AG04449 (cell line): ENCODE results near the gene TGFBR3.
"Not testable (repeated sequence)": the region's sequence is repeated elsewhere in the genome, so short reads cannot be mapped to it uniquely, and the experiment has no call there.

ENCODE experiments used
- CTCF ChIA-PET: fragments of 350-600 bp; formaldehyde crosslinking; extraction: SDS; loops from one replicate; lab custom pipeline; 2021; ENCODE audit warnings: antibody characterized with exemption; lab: Yijun Ruan, JAX
- POLR2A ChIA-PET: fragments of 400-600, 350-600 bp; formaldehyde crosslinking; extraction: SDS; loops from one replicate; lab custom pipeline; 2020; ENCODE audit warnings: antibody characterized with exemption, inconsistent platforms; lab: Yijun Ruan, JAX
- DNase-seq: peaks from one replicate; pipeline ENCODE4 v3.0.0-alpha.2; 2010; ENCODE audit warnings: low read depth, low spot score
- H3K4me3 ChIP-seq: 2 replicates; pipeline ENCODE4 v1.5.1; 2011; ENCODE audit warnings: low read depth, mild to moderate bottlenecking, control low read depth, low read length
- CTCF ChIP-seq: IDR thresholded peaks from one replicate; pipeline ENCODE4 v1.5.1; 2011; ENCODE audit warnings: mild to moderate bottlenecking, moderate library complexity, low read length, control low read depth, inconsistent platforms; ENCODE audit not compliant: insufficient read depth; ENCODE audit errors: missing control alignments

Gene TGFBR3

DNA sequence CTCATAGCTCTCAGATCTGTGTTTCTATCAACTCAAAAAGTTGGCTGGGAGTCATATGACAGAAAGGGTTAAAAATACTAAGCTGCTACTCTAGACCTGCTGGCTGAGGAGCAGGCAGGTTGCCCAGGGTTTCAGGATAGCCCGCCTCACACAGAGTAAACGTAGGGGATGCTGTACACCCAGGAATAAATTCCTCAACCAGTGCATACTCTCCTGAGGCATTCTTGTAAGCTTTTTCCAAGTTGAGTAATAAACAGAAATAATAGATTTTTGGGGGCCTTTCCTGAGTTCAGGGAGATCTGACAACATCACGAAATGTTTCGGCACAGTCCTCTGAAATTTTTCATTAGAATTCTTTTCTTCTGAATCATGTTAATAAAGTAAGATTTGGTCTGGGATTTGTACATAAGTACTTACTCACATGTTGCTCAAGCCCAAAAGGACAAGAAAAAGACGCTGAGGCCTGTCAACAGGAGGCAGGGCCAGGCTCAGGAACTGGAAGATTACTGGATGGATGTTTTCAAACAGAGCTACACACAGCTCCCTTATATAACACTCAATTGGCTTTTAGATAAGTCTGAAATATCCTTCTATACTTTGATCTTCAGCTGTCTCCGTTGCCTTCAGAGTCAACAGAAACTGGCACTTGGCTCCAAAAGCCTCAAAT, 41.0 kb downstream of the TGFBR3 start:
- ChIA-PET POLR2A (interaction anchor here (0.7 to 1.8 kb wide), 3 partner anchors 39 to 145 kb away, joined by 3 to 5 read pairs (median 3); partner anchors contain the start of gene TGFBR3), CTCF (interaction anchor here (0.8 to 2.0 kb wide), 7 partner anchors 10 to 332 kb away, joined by 3 to 6 read pairs (median 4); no protein-coding TSS in a partner anchor)
- no peak for TF ChIP-seq CTCF
- no peak overlapping the region for H3K4me3 ChIP-seq
- peak; percentile 95 for DNase-seq

GRCh38 chr1:91843843-91844242, 42.1 kb downstream of the TGFBR3 start:
- DNase-seq = no peak
- CTCF ChIA-PET = interaction anchor here (1.8 kb wide), 1 partner anchor 14 kb away, joined by 6 read pairs; no protein-coding TSS in a partner anchor
- POLR2A ChIA-PET = no interaction called here

GRCh38 chr1:91842563-91842962, 43.4 kb downstream of the TGFBR3 start:
- H3K4me3 ChIP-seq = no peak overlapping the region
- no peak for DNase-seq
- ChIA-PET CTCF (interaction anchor here (1.1 to 1.2 kb wide), 2 partner anchors 13 to 330 kb away, joined by 3 to 4 read pairs; no protein-coding TSS in a partner anchor), POLR2A (no interaction called here)
- no peak for TF ChIP-seq CTCF

More at GRCh38 chr1:91843843-91844242, 42.1 kb downstream of the TGFBR3 start:
- H3K4me3 ChIP-seq = no peak overlapping the region
- no peak for TF ChIP-seq CTCF

- TF ChIP-seq CTCF = no peak
- no peak overlapping the region for H3K4me3 ChIP-seq
- CTCF ChIA-PET = interaction anchor here (0.9 to 1.2 kb wide), 3 partner anchors 9 to 329 kb away, joined by 3 to 4 read pairs (median 4); no protein-coding TSS in a partner anchor
- DNase-seq = no peak
- POLR2A ChIA-PET = no interaction called here
Observed at GRCh38 chr1:91842056-91842455, 43.9 kb downstream of the TGFBR3 start.

GRCh38 chr1:91840276-91840675, 45.7 kb downstream of the TGFBR3 start:
- POLR2A ChIA-PET, H3K4me3 ChIP-seq, DNase-seq: not testable (repeated sequence)
- CTCF ChIA-PET = interaction anchor here (0.6 to 1.4 kb wide), 2 partner anchors 10 to 43 kb away, joined by 3 read pairs; no protein-coding TSS in a partner anchor

GRCh38 chr1:91836331-91837040, 49.5 kb downstream of the TGFBR3 start:
- H3K4me3 ChIP-seq = no peak overlapping the region
- no peak for TF ChIP-seq CTCF
- ChIA-PET CTCF (interaction anchor here (1.3 kb wide), 1 partner anchor 31 kb away, joined by 4 read pairs; no protein-coding TSS in a partner anchor), POLR2A (no interaction called here)
- DNase-seq = no peak
